Effector CD8-positive, alpha-beta T cell (primary cell): ENCODE measurements around the gene POGLUT3.

Source experiments
- DNase-seq: peaks from one replicate; lab custom pipeline; 2025; lab: John Stamatoyannopoulos, UW
- total RNA-seq, 4 experiments: gene quantifications; one replicate each; lab custom pipeline; 2026; lab: John Stamatoyannopoulos, UW

The POGLUT3 gene
- total RNA-seq, result 10.9 to 23.6 (median 15.8) reads per million in 4 experiments

GRCh38 chr11:108498046-108498815 lies at the start of gene POGLUT3:
POGLUT3 (minus strand) TSS chr11:108498384; CDS start chr11:108498366, 18 bp downstream.
- DNase-seq, result peak; percentile 26

GRCh38 chr11:108545909-108546501 lies 47.8 kb upstream of the POGLUT3 start:
- DNase-seq, result no peak

GRCh38 chr11:108543316-108543964 lies 45.3 kb upstream of the POGLUT3 start:
- no peak for DNase-seq

GRCh38 chr11:108541531-108541930 lies 43.3 kb upstream of the POGLUT3 start:
- no peak for DNase-seq

DNA sequence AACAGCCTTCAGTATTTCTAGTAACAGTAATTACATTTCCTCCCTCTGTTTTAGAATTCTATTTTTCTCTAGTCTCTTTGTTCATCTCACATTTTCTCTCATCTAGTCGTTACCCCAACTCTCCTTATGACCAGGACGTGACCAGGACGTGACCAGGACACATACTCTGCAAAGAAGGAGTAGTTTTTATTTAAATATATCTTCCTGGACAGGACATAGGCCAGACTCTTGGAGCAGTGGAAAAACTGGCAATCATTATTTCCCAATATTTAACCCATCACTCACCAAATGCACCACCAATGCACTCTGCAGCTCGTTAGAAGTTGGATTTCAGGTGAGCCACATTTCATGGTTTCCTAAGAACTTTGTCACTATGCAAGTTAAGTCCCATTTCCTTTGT lies 40.3 kb upstream of the POGLUT3 start:
- no peak for DNase-seq

DNA sequence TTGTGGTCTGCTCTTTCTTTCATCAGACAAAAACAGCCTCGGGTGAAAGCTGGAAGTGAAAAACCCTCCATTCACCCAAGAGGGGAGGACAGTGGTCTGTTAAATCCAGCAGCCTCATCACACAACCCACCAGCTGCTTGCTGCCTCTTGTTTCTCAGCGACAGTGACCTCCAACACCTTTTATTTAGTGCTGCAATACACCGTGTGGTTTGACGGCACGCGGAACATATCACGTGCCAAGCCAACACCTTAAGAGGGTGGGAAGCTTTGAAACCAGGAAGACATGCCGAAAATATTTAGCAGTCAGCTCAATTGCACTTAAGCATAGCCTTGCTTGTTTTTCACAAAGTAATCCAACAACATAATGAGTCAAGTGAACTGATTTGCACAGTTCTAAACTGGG lies 39.8 kb upstream of the POGLUT3 start:
- DNase-seq, result no peak

- no peak for DNase-seq
These were observed 38.6 kb upstream of the POGLUT3 start for GRCh38 chr11:108536783-108537182.

GRCh38 chr11:108535384-108535955 lies 37.3 kb upstream of the POGLUT3 start:
- DNase-seq, result no peak

- DNase-seq, result no peak
These were observed 36.2 kb upstream of the POGLUT3 start for GRCh38 chr11:108534274-108534882.

- no peak for DNase-seq
These were observed 32.2 kb upstream of the POGLUT3 start for GRCh38 chr11:108530426-108530825.

DNA sequence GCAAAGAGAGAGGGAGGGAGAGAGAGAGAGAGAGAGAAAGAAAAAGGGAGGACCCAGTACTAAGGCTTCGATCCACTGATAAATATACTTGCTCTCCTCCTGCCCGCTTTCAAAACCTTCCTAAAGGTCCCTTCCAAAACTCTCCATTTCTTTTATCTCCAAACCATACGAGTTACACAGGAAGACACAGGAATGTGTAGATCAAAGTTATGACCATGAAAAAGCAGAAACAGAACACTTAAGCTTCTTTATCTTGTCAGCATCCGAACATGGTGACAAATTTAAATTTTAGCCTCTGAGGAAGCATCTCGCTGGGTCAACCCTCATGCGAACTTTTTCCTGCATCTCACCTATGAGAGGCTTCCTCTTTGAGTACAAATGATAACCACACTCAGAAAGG lies 29.2 kb upstream of the POGLUT3 start:
- no peak for DNase-seq

DNA sequence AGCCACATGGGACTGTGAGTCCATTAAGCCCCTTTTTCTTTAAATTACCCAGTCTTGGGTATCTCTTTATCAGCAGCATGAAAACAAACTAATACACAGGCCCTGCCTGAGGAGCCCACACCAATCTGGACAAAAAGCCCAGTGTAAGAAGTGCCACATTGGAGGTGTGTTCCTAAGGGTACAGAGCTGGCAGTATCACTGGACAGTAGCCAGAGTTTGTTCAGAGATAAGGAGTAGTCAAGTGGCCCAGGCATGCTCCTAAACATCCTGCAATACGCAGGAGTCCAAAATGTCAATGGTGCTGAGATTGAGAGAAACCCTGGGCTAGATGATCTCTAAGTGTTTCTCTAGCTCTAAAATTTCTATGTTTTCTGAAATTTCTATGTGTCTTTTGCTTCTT lies 27.0 kb upstream of the POGLUT3 start:
- DNase-seq, result no peak

GRCh38 chr11:108524422-108524821 lies 26.2 kb upstream of the POGLUT3 start:
- no peak for DNase-seq

DNA sequence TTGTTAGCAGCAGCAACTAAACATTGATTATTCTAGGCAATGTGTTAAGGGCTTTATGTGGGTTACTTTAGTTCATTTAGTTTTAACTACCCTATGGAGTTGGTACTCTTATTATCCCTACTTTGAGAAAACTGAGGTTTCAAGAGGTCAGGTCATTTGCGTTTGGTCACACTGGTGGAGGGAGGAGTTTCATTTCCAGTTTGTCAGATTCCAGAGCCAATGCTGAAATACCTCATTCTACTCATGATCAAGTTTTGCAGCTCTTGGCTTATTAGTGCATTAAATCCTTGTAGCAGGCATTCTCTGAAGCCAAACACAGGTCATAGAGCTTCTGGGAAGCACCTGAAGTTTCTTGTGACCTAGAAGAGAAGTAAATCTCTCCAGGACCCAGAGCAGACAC lies 24.1 kb upstream of the POGLUT3 start:
- DNase-seq, result no peak

- DNase-seq, result no peak
These were observed 20.4 kb upstream of the POGLUT3 start for GRCh38 chr11:108518581-108518980.

- DNase-seq, result no peak
These were observed 17.9 kb upstream of the POGLUT3 start for GRCh38 chr11:108516125-108516524.

DNA sequence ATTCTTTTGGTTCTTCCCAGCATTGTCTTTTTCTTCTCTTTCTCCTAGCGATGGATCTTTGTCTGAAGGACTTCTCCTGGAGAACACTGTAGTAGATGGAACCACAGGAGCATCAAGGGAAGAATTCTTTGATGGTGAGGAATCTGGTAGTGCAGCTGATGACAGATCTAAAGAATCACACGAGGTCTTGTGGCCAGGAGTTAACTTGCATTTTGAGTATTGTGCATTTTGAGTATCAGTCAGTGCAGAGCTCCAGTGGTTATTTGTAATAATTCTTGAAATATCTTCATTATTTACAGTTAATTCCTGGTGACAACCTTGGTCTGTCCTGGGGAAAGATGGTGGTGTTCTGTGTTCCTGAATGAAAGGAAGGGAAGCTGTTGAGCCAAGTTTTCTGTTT lies 14.5 kb upstream of the POGLUT3 start:
- DNase-seq, result no peak

DNA sequence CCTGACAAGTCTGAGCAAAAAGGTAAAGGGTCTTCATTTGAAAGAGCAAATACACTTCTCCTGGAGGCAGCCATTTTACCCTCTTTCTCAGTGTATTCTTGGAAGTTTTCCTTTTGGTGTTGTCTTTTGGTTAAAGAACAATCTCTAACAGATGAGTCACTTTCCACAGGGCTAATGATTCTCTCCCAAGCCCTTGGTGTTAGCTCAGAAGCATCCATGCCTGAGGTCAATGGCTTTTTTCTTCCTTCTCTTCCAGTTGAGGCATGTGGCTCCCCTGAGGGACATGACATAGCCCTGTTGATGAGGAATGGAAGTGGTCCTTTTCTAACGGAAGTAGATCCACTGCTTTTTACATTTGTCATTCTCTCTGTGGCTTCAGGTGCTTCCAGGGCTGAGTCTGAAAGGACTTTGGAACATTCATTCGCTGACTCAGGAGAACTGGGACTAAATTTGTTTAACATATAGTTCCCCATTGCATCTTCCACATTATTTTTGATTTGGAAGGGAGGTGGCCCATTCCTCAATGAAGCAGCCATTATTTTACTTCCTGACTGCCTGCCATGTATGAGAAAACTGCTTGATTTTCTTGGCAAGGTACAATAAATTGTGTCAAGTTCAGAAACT lies 13.8 kb upstream of the POGLUT3 start:
- DNase-seq, result no peak

DNA sequence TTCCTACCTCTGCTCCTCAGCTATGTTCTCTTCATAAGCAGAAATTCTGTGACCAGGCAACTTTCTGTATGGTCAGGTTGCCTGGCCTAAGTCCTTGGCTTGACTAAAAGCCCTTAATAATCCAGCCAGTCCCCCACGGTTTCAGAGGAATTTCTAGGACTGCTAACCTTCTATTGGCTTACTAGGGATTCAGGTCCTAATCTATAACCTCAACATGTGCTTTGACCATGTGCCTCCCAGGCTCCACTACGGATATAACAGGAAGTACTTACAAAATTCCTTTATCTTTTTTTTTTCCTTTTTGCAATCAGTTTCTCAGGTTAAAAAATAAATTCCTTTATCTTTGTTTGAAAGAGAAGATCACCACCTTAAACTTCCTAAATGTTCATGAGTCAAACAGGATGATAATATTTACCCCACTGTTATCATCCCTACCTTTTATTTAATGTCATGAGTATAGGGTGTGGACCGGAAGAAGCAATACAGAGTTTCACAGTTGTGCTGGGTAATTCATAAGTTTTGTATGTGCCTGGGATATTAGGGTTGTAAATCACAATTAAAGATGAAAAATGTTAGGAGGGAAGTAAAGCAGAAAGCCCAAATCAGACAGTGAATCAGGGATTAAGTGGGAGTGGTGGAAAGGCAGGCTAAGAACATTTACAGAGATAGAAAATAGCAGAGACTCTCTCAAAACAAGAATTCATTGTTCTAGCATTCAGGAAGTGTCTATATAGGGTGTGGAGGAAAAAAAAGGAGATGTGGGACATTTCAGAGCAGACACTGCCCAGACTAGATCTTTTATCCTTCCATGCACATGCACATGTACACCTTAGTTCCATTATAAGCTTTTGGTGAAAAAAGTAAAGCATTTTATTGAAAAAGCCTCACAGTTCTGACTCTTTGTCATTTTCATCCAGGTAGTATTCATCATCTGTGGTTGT lies 10.7 kb upstream of the POGLUT3 start:
- DNase-seq, result no peak

DNA sequence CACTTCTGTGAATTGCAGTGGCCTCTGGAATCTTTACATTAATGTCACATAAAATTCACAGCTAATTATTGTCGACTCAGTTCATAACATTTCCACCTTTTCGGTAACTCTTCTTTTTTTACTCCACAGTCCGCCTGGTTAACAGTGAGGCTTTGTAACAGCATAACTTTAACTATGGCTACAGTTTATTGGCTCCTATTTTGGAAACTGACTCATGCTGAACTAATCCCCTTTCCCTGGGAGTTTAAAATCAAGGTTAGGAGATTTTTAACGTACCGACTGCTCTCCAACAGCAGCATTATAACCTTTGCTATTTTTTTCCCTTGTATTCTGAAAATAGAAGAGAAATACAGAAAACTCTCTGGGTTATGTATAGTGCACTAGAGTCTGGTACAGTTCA lies 3.2 kb upstream of the POGLUT3 start:
- no peak for DNase-seq

DNA sequence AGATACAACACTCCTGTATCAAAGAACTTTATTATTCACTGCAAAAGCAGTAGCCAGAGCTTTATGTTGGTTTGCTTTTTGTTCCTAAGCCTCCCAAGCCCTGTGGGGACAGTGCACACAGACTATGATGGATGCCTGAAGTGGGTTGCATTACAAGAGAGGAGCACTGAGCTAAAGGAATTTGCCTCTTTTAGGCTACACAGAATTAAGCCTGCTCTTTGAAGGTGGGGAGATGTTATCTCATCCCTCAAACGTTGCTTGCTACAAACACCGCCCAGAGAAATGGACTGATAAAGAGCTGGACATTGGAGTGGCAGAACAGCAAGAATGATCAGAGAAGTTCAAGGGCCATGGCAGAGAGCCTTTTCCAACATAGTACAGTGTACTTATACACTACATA lies 2.5 kb upstream of the POGLUT3 start:
- DNase-seq, result no peak
